Stomach (tissue), 4 donors: ENCODE measurements around the gene ZFYVE1.
A peak's percentile ranks its signal among the peaks of the same experiment; 100 is the strongest.

ENCODE experiments used
- CTCF ChIP-seq, 7 experiments: fragments of 450-650 bp in 4 of 7; fragments of 200-600 bp in 3 of 7; sonication (generic) in 3 of 7; IDR thresholded peaks; one replicate each; pipeline ENCODE4 v1.5.1; 2016 to 2019; ENCODE audit warnings: antibody characterized with exemption in 7 of 7, control low read depth in 2 of 7, mild to moderate bottlenecking in 1 of 7
- EP300 ChIP-seq: sonication (generic); formaldehyde crosslinking; IDR thresholded peaks from one replicate; pipeline ENCODE4 v1.6.1; 2017; ENCODE audit warnings: antibody characterized with exemption
- POLR2A ChIP-seq, 4 donors: fragments of 450-650 bp; IDR thresholded peaks; one replicate each; pipeline ENCODE4 v1.6.1; 2016; ENCODE audit warnings: antibody characterized with exemption in 4 of 4, control low read depth in 2 of 4, mild to moderate bottlenecking in 1 of 4, moderate library complexity in 1 of 4

GRCh38 chr14:73026845-73027542, at the start of gene ZFYVE1:
- TF ChIP-seq CTCF (IDR thresholded peaks at IDR 0.05): no peak
- TF ChIP-seq POLR2A (IDR thresholded peaks at IDR 0.05): peak in 1 of 4 donors; percentile 38
- TF ChIP-seq EP300: no peak
